Activated T-cell treated with anti-CD3 and anti-CD28 coated beads, Interleukin-2, amount 50 U/mL, for 4 hours (primary cell): ENCODE data around the gene TRPM2. TPM values are rescaled to one million over a fixed set of nuclear protein-coding genes. Genes with fewer than 3 reads are reported as not detected.
A peak's percentile ranks its signal among the peaks of the same experiment; 100 is the strongest.

ENCODE experiments used
- ATAC-seq, 2 donors: fragments of 200-7000 bp; cut with Tn5 transposase; one replicate each; pipeline ENCODE4 v1.10.0; 2021
- DNase-seq: peaks from one replicate; pipeline ENCODE4 v3.0.0-alpha.2; 2020
- H3K27me3 Mint-ChIP-seq: one replicate; pipeline ENCODE4 v1.8.0; 2021; ENCODE audit warnings: low read depth, mixed read lengths
- H3K36me3 Mint-ChIP-seq: one replicate; pipeline ENCODE4 v1.8.0; 2022; ENCODE audit warnings: mixed read lengths; ENCODE audit not compliant: insufficient read depth
- H3K4me1 Mint-ChIP-seq: one replicate; pipeline ENCODE4 v1.8.0; 2021; ENCODE audit warnings: low read depth, mixed read lengths
- H3K4me3 Mint-ChIP-seq: one replicate; pipeline ENCODE4 v1.8.0; 2021; ENCODE audit warnings: mild to moderate bottlenecking, moderate library complexity, mixed read lengths
- H3K9me3 Mint-ChIP-seq: one replicate; pipeline ENCODE4 v1.8.0; 2021; ENCODE audit warnings: mixed read lengths
- total RNA-seq, 3 donors: library from RNA; stranded (reverse); gene quantifications; one replicate each; pipeline ENCODE4 v1.2.1, GENCODE V29; 2021

Gene TRPM2
- total RNA-seq, 3 donors from 2014 or later, result 0.95 to 21.6 (median 2.5) TPM

- Mint-ChIP-seq H3K4me1 (no peaks in the 10 kb centered on the region), H3K4me3 (no peak overlapping the region), H3K9me3 (no peaks in the 10 kb centered on the region), H3K27me3 (no peaks in the 10 kb centered on the region), H3K36me3 (peaks cover 4% of the 10 kb centered on the region)
- ATAC-seq, result no peak
- no peak for DNase-seq
Measured at GRCh38 chr21:44327603-44327974, 25.8 kb upstream of the TRPM2 start.

GRCh38 chr21:44328242-44328895 lies 25.1 kb upstream of the TRPM2 start:
- DNase-seq, result no peak
- Mint-ChIP-seq H3K9me3 (no peaks in the 10 kb centered on the region), H3K36me3 (peaks cover 4% of the 10 kb centered on the region), H3K4me3 (no peak overlapping the region), H3K4me1 (no peaks in the 10 kb centered on the region), H3K27me3 (no peaks in the 10 kb centered on the region)
- ATAC-seq, result no peak

- Mint-ChIP-seq H3K36me3 (peaks cover 4% of the 10 kb centered on the region), H3K9me3 (no peaks in the 10 kb centered on the region), H3K4me1 (no peaks in the 10 kb centered on the region), H3K4me3 (no peak overlapping the region), H3K27me3 (no peaks in the 10 kb centered on the region)
- no peak for DNase-seq
- no peak for ATAC-seq
Measured at GRCh38 chr21:44329086-44329889, 24.1 kb upstream of the TRPM2 start.

GRCh38 chr21:44329971-44330681 lies 23.3 kb upstream of the TRPM2 start:
- no peak for ATAC-seq
- Mint-ChIP-seq H3K4me3 (no peak overlapping the region), H3K4me1 (no peaks in the 10 kb centered on the region), H3K9me3 (no peaks in the 10 kb centered on the region), H3K36me3 (peaks cover 4% of the 10 kb centered on the region), H3K27me3 (no peaks in the 10 kb centered on the region)
- no peak for DNase-seq

GRCh38 chr21:44330698-44331097 lies 22.7 kb upstream of the TRPM2 start:
- H3K27me3 Mint-ChIP-seq, result no peaks in the 10 kb centered on the region
- DNase-seq (no peak), ATAC-seq (no peak)
- H3K4me1 Mint-ChIP-seq, result no peaks in the 10 kb centered on the region
- H3K9me3 Mint-ChIP-seq, result no peaks in the 10 kb centered on the region
- no peak overlapping the region for H3K4me3 Mint-ChIP-seq
- peaks cover 4% of the 10 kb centered on the region for H3K36me3 Mint-ChIP-seq

- H3K4me3 Mint-ChIP-seq, result no peak overlapping the region
- DNase-seq (no peak), ATAC-seq (no peak)
- no peaks in the 10 kb centered on the region for H3K27me3 Mint-ChIP-seq
- no peaks in the 10 kb centered on the region for H3K4me1 Mint-ChIP-seq
- no peaks in the 10 kb centered on the region for H3K9me3 Mint-ChIP-seq
- peaks cover 4% of the 10 kb centered on the region for H3K36me3 Mint-ChIP-seq
Measured at GRCh38 chr21:44331209-44331608, 22.2 kb upstream of the TRPM2 start.

GRCh38 chr21:44331650-44332307 lies 21.6 kb upstream of the TRPM2 start:
- ATAC-seq (no peak), DNase-seq (no peak)
- H3K27me3 Mint-ChIP-seq, result no peaks in the 10 kb centered on the region
- peaks cover 4% of the 10 kb centered on the region for H3K36me3 Mint-ChIP-seq
- no peak overlapping the region for H3K4me3 Mint-ChIP-seq
- no peaks in the 10 kb centered on the region for H3K4me1 Mint-ChIP-seq
- H3K9me3 Mint-ChIP-seq, result no peaks in the 10 kb centered on the region

- ATAC-seq (no peak), DNase-seq (no peak)
- H3K4me3 Mint-ChIP-seq, result no peak overlapping the region
- H3K27me3 Mint-ChIP-seq, result no peaks in the 10 kb centered on the region
- peaks cover under 1% of the 10 kb centered on the region for H3K4me1 Mint-ChIP-seq
- no peaks in the 10 kb centered on the region for H3K9me3 Mint-ChIP-seq
- H3K36me3 Mint-ChIP-seq, result peaks cover 4% of the 10 kb centered on the region
Measured at GRCh38 chr21:44332383-44332782, 21.0 kb upstream of the TRPM2 start.

- H3K9me3 Mint-ChIP-seq, result no peaks in the 10 kb centered on the region
- peaks cover 7% of the 10 kb centered on the region for H3K36me3 Mint-ChIP-seq
- DNase-seq, result no peak
- H3K4me1 Mint-ChIP-seq, result peaks cover 5% of the 10 kb centered on the region
- no peaks in the 10 kb centered on the region for H3K27me3 Mint-ChIP-seq
- no peak for ATAC-seq
- no peak overlapping the region for H3K4me3 Mint-ChIP-seq
Measured at GRCh38 chr21:44332965-44333364, 20.5 kb upstream of the TRPM2 start.

GRCh38 chr21:44333509-44334328 lies 19.7 kb upstream of the TRPM2 start:
- DNase-seq (no peak), ATAC-seq (no peak)
- Mint-ChIP-seq H3K4me3 (no peak overlapping the region), H3K4me1 (peaks cover 7% of the 10 kb centered on the region), H3K9me3 (no peaks in the 10 kb centered on the region), H3K36me3 (peaks cover 7% of the 10 kb centered on the region), H3K27me3 (no peaks in the 10 kb centered on the region)

GRCh38 chr21:44334329-44335030 lies 18.9 kb upstream of the TRPM2 start:
- H3K9me3 Mint-ChIP-seq, result no peaks in the 10 kb centered on the region
- H3K36me3 Mint-ChIP-seq, result peaks cover 7% of the 10 kb centered on the region
- no peak for ATAC-seq
- no peak for DNase-seq
- no peaks in the 10 kb centered on the region for H3K27me3 Mint-ChIP-seq
- H3K4me1 Mint-ChIP-seq, result peaks cover 9% of the 10 kb centered on the region
- H3K4me3 Mint-ChIP-seq, result no peak overlapping the region

GRCh38 chr21:44335266-44336059 lies 18.0 kb upstream of the TRPM2 start:
- Mint-ChIP-seq H3K36me3 (peaks cover 7% of the 10 kb centered on the region), H3K4me3 (no peak overlapping the region), H3K4me1 (peaks cover 16% of the 10 kb centered on the region), H3K27me3 (no peaks in the 10 kb centered on the region), H3K9me3 (no peaks in the 10 kb centered on the region)
- ATAC-seq (no peak), DNase-seq (no peak)

GRCh38 chr21:44337449-44337848 lies 16.0 kb upstream of the TRPM2 start:
- no peak for DNase-seq
- H3K4me1 Mint-ChIP-seq, result peaks cover 20% of the 10 kb centered on the region
- peak overlapping the region; percentile 56 for H3K4me3 Mint-ChIP-seq
- ATAC-seq, result no peak
- H3K9me3 Mint-ChIP-seq, result no peaks in the 10 kb centered on the region
- H3K27me3 Mint-ChIP-seq, result no peaks in the 10 kb centered on the region
- H3K36me3 Mint-ChIP-seq, result peaks cover 3% of the 10 kb centered on the region
